Panc1 (cell line): ENCODE results near the gene MAST4.

Experiments used
- POLR2AphosphoS5 ChIP-seq: IDR thresholded peaks from 2 replicates; pipeline ENCODE4 v1.6.1; 2012; ENCODE audit warnings: mild to moderate bottlenecking, low read depth, low read length, moderate library complexity
- TF ChIP-seq, protein P1 (sequence below): fragments of 450-650 bp; IDR thresholded peaks from 2 replicates; pipeline ENCODE4 v1.5.1; 2017; ENCODE audit warnings: mild to moderate bottlenecking

DNA sequence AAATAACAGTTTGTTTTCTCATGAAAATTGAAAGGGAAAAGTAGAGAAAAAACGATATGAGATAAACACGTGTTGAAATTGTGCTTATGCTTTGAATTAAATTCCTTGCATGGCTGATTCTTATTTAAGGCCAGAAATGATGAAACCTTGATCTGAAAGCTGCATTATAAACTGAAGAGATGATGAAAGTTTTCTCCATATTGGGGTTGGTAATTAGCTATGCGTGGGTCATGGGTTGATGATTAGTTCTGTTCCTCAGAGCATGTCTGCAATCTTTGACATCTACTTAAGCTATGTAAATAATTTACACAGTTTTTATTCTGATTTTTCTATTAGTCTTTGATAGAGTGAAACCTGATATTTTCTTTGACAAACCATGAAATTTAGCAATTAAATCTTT is 336.3 kb downstream of the MAST4 start:
- TF ChIP-seq, protein P1, sequence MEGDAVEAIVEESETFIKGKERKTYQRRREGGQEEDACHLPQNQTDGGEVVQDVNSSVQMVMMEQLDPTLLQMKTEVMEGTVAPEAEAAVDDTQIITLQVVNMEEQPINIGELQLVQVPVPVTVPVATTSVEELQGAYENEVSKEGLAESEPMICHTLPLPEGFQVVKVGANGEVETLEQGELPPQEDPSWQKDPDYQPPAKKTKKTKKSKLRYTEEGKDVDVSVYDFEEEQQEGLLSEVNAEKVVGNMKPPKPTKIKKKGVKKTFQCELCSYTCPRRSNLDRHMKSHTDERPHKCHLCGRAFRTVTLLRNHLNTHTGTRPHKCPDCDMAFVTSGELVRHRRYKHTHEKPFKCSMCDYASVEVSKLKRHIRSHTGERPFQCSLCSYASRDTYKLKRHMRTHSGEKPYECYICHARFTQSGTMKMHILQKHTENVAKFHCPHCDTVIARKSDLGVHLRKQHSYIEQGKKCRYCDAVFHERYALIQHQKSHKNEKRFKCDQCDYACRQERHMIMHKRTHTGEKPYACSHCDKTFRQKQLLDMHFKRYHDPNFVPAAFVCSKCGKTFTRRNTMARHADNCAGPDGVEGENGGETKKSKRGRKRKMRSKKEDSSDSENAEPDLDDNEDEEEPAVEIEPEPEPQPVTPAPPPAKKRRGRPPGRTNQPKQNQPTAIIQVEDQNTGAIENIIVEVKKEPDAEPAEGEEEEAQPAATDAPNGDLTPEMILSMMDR, result no peak
- TF ChIP-seq POLR2AphosphoS5, result no peak
